ENCODE measurements around the gene S100A2.

The S100A2 gene

GRCh38 chr1:153519242-153519641 lies 46.4 kb downstream of the S100A2 start:
- H3K27me3 ChIP-seq (ENCODE audit: insufficient read depth, poor library complexity, severe bottlenecking) = no peaks in the 10 kb centered on the region
- TF ChIP-seq GABPA (IDR thresholded peaks at IDR 0.05; ENCODE audit: low read depth) (no peak), SPI1 (IDR thresholded peaks at IDR 0.05; ENCODE audit: borderline replicate concordance, low read depth) (no peak), POLR2AphosphoS5 (IDR thresholded peaks at IDR 0.05; ENCODE audit: low read depth) (no peak)
- TF ChIP-seq, protein P1, sequence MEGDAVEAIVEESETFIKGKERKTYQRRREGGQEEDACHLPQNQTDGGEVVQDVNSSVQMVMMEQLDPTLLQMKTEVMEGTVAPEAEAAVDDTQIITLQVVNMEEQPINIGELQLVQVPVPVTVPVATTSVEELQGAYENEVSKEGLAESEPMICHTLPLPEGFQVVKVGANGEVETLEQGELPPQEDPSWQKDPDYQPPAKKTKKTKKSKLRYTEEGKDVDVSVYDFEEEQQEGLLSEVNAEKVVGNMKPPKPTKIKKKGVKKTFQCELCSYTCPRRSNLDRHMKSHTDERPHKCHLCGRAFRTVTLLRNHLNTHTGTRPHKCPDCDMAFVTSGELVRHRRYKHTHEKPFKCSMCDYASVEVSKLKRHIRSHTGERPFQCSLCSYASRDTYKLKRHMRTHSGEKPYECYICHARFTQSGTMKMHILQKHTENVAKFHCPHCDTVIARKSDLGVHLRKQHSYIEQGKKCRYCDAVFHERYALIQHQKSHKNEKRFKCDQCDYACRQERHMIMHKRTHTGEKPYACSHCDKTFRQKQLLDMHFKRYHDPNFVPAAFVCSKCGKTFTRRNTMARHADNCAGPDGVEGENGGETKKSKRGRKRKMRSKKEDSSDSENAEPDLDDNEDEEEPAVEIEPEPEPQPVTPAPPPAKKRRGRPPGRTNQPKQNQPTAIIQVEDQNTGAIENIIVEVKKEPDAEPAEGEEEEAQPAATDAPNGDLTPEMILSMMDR (IDR thresholded peaks at IDR 0.05; ENCODE audit: insufficient read depth, low read length) = no peak
- TF ChIP-seq, protein P2, sequence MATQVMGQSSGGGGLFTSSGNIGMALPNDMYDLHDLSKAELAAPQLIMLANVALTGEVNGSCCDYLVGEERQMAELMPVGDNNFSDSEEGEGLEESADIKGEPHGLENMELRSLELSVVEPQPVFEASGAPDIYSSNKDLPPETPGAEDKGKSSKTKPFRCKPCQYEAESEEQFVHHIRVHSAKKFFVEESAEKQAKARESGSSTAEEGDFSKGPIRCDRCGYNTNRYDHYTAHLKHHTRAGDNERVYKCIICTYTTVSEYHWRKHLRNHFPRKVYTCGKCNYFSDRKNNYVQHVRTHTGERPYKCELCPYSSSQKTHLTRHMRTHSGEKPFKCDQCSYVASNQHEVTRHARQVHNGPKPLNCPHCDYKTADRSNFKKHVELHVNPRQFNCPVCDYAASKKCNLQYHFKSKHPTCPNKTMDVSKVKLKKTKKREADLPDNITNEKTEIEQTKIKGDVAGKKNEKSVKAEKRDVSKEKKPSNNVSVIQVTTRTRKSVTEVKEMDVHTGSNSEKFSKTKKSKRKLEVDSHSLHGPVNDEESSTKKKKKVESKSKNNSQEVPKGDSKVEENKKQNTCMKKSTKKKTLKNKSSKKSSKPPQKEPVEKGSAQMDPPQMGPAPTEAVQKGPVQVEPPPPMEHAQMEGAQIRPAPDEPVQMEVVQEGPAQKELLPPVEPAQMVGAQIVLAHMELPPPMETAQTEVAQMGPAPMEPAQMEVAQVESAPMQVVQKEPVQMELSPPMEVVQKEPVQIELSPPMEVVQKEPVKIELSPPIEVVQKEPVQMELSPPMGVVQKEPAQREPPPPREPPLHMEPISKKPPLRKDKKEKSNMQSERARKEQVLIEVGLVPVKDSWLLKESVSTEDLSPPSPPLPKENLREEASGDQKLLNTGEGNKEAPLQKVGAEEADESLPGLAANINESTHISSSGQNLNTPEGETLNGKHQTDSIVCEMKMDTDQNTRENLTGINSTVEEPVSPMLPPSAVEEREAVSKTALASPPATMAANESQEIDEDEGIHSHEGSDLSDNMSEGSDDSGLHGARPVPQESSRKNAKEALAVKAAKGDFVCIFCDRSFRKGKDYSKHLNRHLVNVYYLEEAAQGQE (IDR thresholded peaks at IDR 0.05; ENCODE audit: insufficient replicate concordance, low read depth) = no peak
- H3K4me3 ChIP-seq (replicated peaks; ENCODE audit: insufficient read depth, low read length) = no peak overlapping the region
- no peak overlapping the region for H3K27ac ChIP-seq (replicated peaks)
- no peak for DNase-seq (ENCODE audit: low read depth in 1 of 2, low spot score in 1 of 2)

- H3K4me3 ChIP-seq (replicated peaks; ENCODE audit: insufficient read depth, low read length) = no peak overlapping the region
- peak overlapping the region; percentile 65 for H3K27ac ChIP-seq (replicated peaks)
Observed at GRCh38 chr1:153515504-153516394, 49.9 kb downstream of the S100A2 start.

DNA sequence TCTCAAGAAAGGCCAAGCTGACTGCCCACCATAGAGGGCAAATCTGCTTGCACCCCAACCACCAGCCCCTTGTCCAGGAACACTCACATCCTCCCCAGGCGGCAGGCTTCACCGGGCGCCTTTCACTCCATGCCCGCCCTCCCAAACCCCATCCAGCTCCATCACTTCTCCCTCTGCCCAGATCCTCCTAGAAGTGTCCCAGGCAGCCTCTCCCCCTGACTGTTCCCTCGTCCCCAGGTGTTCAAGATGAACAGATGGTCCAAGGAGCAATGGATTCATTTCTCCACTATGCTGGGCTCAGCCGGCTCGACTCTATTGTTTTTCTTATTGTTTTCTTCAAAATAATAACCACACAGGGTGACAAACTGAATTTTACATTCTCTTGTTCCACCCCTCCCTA lies 52.0 kb downstream of the S100A2 start:
- no peaks in the 10 kb centered on the region for H3K27me3 ChIP-seq (ENCODE audit: insufficient read depth, poor library complexity, severe bottlenecking)
- no peak for DNase-seq (ENCODE audit: low read depth in 1 of 2, low spot score in 1 of 2)
- H3K4me3 ChIP-seq (replicated peaks; ENCODE audit: insufficient read depth, low read length) = no peak overlapping the region
- H3K27ac ChIP-seq (replicated peaks) = no peak overlapping the region
- TF ChIP-seq SPI1 (IDR thresholded peaks at IDR 0.05; ENCODE audit: borderline replicate concordance, low read depth) = no peak
- TF ChIP-seq, protein P2 (IDR thresholded peaks at IDR 0.05; ENCODE audit: insufficient replicate concordance, low read depth) = no peak
- TF ChIP-seq POLR2AphosphoS5 (IDR thresholded peaks at IDR 0.05; ENCODE audit: low read depth) = no peak
- TF ChIP-seq, protein P1 (IDR thresholded peaks at IDR 0.05; ENCODE audit: insufficient read depth, low read length) = no peak
- TF ChIP-seq GABPA (IDR thresholded peaks at IDR 0.05; ENCODE audit: low read depth) = no peak

More at GRCh38 chr1:153515504-153516394, 49.9 kb downstream of the S100A2 start:
- no peaks in the 10 kb centered on the region for H3K27me3 ChIP-seq (ENCODE audit: insufficient read depth, poor library complexity, severe bottlenecking)
- peak; percentile 83 to 89 for DNase-seq (ENCODE audit: low read depth in 1 of 2, low spot score in 1 of 2)
- no peak for TF ChIP-seq POLR2AphosphoS5 (IDR thresholded peaks at IDR 0.05; ENCODE audit: low read depth)
- TF ChIP-seq SPI1 (IDR thresholded peaks at IDR 0.05; ENCODE audit: borderline replicate concordance, low read depth) = no peak
- no peak for TF ChIP-seq GABPA (IDR thresholded peaks at IDR 0.05; ENCODE audit: low read depth)
- TF ChIP-seq, protein P1 (IDR thresholded peaks at IDR 0.05; ENCODE audit: insufficient read depth, low read length) = no peak
- TF ChIP-seq, protein P2 (IDR thresholded peaks at IDR 0.05; ENCODE audit: insufficient replicate concordance, low read depth) = no peak

All from HL-60 (cell line).